NCI-H2107 treated with DMSO at 0.1 percent for 48 hours (cell line): ENCODE measurements around the gene TMPRSS15.
A peak's percentile ranks its signal among the peaks of the same experiment; 100 is the strongest.

Experiments used
- DNase-seq: peaks from one replicate; lab custom pipeline; 2025; ENCODE audit not compliant: unreplicated experiment; lab: John Stamatoyannopoulos, UW

The TMPRSS15 gene

DNA sequence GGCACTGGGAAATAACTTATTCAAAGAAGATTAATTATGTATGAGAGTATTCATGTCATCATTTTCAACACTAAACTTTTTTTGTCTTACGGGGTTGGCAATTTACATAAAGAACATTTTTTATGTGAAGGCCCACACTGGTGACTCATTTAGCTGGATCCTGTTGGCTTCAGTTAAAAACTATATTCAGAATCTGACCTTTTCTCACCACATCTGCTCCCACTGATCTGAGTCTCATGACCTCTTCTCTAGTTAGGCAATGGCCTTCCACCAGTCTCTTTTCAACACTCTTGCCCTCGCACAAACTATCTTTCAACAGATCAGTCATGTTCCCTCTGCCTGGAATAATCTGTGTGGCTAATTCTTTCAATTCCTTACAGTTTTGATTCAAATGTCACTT, 53.4 kb downstream of the TMPRSS15 start:
- no peak for DNase-seq

DNA sequence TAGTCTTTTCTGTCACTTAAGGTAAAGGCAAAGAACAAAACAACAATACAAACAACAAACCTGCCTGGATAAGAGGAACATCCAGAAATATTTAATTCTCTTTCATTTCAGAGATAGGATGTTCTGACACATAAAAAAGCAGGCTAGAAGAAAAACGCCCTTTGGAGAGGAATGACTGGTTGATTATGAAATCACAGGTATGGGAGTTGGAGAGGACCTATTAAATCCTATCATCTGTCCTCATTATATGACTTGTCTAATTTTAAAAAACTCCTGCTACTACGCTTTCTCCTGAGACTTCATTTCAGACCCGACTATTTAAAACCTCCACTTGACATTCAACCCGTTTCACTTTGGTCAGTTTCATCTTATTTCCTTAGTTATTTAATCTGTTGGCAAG, 54.1 kb downstream of the TMPRSS15 start:
- DNase-seq = no peak

DNA sequence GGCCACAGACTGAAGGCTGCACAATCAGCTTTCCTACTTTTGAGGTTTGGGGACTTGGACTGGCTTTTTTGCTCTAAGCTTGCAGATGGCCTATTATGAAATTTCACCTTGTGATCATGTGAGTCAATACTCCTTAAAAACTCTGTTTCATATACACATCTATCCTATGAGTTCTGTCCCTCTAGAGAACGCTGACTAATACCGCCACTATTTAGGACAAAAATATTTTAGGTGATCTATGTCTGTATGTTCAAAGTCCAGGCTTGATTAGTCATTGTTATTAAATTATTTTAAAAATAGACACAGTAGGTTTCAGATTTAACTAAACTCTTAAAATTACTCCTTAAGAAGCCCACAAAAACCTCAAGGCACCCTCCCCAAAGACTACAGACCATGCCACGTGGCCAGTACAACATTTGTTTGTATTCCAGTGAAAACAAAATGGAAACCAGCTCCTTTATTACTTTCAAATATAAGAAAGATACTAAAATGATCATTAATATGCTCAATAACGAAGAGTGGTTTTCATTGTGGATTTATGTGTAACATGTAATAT, 63.1 kb downstream of the TMPRSS15 start:
- no peak for DNase-seq

DNA sequence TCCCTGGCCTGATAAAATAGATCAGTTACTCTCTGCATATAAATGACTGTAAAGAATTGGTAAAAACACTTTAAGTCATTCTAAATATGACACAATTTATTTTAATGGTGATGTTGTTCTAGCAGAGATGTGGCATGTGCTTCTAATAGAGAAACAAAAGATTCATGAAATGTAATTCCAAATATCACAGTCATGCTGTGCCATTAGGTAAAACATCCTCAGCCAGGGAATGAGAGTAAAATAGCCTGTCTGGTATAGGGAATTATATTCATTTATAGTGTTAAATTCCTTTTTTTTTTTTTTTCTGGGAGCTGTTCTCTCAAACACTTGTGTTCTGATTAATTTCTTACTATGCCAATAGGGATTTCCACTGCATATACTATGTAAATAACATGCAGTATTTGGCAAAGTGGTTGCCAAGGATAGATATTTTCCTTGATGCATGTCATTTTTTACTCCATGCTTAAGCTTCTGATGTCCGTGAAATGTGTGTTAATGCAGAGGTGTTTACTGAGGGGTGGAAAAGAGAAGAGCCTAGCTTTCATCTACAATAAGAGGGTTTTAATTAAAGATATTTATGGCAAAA, 67.8 kb downstream of the TMPRSS15 start:
- no peak for DNase-seq

DNA sequence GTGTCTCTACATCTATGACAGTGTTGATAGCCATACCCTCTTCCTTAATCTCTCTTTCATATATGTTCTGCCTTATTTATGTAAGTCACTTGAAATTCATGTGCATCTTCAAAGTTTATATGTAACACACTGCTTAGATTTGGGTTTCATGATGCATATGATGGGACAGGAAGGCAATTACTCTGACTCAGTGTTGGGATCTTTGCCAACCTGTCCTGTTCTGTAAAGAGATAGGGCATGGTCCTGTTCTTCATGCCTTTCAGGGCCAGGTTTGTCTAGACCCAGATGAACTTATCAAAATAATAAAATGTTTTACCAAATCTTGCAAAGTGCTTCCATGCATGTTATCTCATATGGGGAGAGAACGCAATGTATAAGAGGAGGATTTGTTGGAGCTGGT, 69.5 kb downstream of the TMPRSS15 start:
- DNase-seq = no peak

DNA sequence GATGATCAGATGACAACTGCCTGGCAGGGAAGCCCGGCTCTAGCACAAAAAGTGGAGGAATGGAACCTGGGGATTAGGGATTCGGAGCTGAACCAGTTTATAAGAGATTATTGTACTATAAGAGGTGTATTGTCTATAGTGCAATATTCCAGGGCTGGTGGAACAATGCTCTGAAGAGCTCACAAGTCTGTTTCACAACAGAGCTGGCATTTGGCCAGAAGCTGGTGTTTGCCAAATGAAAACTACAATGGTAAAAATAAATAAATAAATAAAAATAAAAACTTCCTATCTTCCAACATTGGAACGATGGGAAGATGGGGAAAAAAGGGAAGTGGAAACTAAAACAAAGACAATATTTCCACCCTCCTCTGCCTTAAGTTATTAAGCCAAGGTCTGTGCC, 85.4 kb downstream of the TMPRSS15 start:
- DNase-seq = no peak

DNA sequence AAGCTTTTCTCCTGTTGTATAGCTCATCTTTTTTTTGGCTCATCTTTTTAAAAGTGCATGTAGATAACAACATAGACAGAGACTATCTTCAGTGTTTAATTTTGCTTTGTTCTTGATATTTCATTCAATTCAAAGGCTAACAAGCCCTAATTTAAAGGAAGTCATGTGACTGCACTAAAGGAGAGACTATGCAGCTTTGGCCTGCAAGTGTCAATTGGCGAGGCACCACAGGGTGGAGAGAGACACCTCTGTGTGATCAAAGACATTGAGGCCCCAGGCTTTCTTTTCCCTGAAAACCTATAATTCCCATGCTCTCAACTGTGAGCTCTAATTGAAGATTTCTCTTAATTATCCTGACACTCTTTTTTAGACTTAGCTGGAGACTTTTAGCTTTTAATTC, 105.4 kb downstream of the TMPRSS15 start:
- no peak for DNase-seq

DNA sequence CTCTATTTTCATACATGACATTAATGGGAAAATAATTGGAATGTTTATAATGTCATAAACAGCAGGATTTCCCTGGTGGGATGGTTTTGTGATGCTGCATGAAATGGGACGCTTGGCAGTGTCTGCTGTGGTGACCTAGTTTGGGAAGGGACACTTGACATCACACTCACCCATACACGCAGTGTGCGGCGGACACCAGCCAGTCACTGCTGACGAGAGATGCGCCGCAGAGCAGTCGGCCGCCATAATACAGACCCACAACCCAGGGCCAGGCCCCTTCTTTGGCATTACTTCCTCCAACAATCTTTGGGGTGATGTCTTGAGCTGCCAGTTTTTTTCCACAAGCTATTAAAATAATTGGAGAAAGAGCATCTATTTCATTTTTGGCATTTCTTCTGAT, 109.5 kb downstream of the TMPRSS15 start:
- DNase-seq = no peak

DNA sequence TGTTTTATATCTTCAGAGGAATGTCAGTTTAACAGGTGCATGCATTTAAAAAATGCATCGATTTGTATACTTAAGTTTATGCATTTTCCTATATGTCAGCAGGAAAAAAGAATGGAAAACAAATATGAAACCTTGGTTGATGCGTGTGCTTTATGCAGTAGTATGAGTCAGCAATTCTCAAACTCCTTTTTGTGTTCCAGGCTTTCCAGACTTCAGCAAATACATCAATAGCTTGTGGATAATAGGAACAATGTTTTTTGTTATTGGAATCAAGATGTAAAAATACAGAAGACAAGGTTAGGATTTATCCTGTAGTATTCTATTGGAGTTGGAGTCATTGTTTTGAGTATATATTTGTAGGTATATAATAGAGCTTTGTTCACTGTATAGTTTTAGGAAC, 113.7 kb downstream of the TMPRSS15 start:
- DNase-seq = no peak

DNA sequence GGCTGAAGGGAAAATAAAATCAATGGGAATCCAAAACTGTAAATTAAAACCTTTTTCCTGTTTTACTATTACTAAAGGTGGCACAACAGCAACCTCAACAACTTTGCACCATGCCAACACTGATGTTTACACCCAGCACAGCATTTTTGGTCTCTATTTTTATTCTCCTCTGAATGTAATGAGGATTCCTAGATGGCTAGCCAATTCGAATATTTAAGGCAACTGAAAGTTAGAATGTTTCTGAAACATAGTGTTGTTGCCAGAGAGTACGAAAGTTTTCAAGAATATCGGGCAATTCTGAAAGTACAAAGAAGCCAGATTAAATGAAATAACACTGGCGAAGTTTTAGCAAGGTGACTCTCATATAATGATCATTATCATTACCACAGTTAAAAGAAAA, 118.2 kb downstream of the TMPRSS15 start:
- no peak for DNase-seq

DNA sequence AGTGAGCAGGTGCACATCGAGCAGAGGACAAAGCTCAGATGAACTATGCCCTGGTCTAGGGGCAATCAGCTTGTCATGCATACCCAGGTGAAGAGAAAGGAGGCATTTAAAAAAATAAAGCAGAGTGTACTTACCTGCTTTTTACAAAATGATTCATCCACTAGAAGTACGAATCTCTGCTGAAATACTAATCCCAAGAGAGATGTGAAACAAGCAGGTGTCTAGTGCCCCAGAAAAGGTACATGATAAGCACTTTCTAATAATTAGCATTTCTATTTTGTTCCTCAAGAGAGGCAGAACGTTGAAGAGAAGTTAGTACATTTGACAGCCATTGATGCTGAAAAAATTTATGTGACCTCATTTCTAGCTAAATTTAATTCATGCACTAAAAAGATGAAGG, 127.8 kb downstream of the TMPRSS15 start:
- peak; percentile 88 for DNase-seq

DNA sequence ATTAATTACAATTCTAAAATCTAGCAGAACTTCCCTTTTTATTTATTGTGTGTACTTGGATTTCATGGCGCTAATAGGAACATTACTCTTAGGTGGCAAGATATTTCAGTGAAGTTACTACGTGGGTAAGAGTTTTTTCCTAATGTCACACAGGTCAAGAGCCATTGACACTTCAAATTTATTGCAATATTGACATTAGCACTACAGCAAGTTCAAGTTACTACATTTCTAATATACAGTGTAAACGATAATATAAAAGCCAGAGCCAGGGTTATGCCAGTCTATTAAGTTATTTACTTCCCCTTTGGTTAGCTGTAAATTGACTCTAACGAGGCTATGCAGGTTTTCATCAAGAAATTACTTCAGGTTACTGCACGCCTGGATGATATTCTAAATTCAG, 129.2 kb downstream of the TMPRSS15 start:
- peak; percentile 13 for DNase-seq

DNA sequence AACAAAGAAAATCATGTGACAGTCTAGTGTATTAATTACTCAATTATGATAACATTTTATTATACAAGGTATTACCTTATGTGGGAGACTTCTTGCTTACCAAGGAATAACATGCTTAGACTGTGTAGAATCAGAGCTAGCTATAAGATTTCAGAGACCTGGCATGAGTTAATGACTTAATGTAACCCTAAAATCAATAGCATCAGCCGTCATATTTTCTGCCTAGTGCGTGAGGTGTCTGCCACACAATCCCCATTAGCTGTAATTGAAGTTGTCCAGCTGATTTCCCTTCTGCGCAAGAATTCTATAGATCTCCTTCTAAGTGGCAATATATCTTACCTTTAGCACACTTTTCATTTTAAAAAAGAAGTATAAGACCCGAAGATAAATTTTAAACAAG, 130.2 kb downstream of the TMPRSS15 start:
- no peak for DNase-seq

DNA sequence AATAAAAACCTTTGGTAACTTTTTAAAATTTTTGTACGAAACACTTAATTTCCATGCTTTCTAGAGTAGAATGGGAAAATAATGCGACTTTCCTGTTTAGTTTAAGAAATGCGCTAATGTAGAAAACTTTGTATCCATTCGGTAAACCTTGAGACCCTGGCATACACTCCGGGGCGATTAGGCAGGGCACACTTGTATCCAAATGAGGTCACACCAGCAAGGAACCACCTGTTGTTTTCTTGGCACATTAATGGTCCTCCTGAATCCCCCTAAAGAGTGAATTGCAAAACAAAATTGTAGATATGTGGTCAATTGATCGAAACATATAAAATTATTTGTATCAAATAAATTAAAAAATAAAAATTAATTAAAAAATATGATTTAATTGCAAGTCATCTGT, 133.7 kb downstream of the TMPRSS15 start:
- DNase-seq = no peak

DNA sequence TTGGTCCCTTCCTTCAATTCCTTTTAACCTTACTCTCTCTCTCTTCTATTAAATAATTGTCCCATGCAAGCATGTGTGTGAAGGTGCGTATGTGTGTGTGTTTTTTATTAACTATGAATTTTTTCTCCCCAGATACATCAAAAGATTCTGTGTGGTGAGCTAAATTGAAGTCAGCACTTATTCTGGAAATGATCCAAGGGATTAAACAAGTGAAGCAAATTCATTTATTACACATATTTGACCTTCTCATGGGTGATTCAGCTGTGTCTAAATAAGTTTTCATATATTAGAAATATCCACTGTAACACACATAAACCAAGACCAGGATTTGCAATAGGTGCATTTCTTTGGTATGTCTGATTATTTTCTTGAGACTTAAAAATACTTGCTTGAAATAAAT, 134.7 kb downstream of the TMPRSS15 start:
- DNase-seq = no peak

DNA sequence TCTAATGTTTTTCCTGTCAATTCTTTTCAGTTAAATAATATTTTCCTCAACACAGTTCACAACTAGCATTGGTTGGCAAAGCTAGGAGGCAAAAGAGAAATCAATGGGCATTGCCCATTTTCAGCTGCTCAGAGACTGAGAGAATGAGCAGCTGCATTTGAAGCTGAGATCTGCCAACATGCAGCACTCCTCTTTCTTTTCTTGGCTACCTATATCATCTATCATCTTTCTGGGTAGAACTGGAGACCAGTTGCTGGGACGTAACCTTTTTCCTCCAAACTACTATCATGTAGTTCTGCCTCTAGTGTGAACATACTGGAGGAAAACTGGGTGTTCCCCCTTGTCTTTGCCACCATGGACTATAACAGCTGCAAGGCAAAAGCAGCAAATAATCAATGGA, 136.1 kb downstream of the TMPRSS15 start:
- DNase-seq = no peak

DNA sequence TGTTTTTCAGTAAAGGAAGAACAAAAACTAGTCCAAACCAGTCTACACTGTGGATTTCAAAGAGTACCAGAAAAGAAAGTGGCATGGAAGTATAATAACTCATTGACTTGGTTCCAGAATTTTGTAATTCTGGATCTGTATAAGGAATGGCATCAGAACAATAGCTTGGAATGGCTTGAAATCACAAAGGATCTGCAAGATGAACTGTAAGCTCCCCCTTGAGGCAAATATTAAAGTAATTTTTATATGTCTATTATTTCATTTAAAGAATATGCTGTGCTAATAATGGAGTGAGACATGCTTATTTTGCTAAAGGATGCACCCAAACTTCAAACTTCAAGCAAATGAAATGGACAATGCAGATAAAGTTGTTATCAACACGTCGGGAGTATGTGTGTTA, 137.6 kb downstream of the TMPRSS15 start:
- DNase-seq = no peak

DNA sequence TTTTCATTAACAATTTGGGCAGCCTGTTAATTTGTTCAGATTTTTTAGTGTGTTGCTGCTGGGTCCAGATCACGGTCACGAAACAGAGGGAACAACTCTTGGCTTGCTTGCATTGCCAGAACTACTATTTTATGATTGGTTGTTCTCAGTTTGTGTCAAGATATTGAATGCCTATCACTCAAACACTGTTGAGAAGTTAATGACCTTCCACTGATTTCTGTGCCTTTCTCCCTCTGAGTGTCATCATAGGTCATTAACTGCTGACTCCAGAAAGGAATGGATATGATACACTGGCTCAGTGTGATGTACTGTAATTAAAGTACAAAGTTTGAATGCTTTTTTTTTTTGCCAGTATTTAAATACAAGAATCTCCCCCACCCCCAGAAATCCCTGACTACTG, 149.8 kb downstream of the TMPRSS15 start:
- no peak for DNase-seq

DNA sequence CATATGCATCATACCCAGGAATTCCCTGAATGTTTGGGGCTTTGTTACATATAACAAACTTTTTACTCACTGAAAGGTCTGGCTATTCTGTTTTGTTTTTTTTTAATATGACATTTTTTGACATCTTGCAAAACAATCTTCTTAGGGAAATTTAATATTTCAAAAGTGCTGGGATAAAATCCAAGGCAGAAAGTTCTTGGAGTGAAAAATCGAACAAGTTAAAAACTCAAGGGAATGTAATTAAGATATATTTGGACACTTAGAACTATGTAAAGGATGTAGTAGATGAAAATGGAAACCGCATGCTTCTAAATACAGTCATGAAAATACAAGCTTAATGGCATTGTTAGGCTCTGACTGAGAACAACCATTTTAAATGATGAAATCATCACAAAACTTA, 150.4 kb downstream of the TMPRSS15 start:
- DNase-seq = no peak

DNA sequence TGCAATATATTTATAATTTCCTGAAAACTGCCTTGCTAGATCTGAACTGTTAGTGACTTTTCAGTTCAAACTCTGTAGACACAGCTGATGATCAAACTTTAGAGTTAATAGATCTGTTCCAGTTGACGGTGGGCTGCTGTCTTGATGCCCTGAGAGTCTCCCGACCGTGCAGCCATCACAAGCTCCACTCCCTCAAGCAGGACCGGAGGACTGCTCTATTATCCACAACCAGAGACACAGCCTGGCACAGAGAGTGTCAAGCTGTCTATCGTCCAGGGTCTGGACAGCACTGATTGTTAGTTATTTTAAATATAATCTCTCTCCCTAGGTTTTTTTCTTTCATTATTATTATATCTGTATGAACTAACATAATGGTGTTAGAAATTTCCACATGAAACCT, 150.9 kb downstream of the TMPRSS15 start:
- DNase-seq = no peak

DNA sequence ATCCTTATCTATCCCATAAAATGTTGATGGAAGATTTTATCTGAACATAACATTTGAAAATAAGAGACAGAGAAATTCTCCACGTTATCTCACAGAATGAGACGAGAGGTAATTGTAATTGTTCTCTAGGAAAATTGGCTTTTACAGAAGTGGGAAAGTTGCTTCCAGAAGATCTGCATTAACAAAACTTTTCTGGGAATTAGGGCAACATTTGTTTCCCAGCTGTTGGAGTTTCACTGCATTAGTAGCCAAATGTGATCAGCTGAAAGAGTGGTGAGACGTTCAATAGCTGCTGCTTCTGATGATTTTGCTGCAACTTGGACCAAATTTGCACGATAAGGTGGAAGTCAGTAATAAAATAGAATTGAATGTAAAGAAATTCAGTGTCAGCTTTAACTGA, 151.3 kb downstream of the TMPRSS15 start:
- DNase-seq = no peak

DNA sequence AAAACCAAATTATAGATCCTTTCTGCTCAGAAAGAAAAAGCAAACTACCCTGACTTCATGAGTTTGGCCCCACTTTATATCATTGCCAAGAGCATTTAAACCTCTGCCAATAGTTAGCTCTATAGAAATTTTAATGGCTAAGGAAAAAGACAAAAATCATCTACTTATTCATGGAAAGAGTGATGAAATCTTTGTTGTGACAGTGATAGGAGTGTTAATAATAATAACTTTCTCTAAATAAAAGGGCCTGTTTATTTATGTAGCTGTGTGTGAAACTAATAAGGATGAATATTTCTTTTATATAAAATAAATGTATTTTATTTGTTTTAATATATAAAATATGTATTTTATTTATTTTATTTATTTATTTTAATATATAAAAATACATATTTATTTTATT, 152.5 kb downstream of the TMPRSS15 start:
- no peak for DNase-seq

DNA sequence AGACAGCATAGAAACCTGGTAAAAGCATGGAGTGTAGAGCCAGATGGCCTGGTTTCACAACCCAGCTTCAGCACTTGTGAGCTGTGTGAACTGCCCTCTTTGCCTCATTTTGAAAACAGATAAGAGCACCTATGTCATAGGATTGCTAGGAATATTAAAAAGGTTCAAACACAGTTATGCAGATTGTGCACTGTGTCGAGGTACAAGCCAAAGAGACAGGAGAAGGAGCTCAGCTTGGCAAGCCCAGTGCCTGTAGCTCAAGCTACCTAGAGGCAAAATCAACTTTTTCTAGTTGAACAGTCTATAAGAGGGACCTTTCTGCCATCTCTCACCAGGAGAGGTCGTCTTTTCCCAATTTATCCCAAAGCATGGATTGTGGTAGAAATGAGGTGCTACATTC, 153.9 kb downstream of the TMPRSS15 start:
- peak; percentile 39 for DNase-seq

DNA sequence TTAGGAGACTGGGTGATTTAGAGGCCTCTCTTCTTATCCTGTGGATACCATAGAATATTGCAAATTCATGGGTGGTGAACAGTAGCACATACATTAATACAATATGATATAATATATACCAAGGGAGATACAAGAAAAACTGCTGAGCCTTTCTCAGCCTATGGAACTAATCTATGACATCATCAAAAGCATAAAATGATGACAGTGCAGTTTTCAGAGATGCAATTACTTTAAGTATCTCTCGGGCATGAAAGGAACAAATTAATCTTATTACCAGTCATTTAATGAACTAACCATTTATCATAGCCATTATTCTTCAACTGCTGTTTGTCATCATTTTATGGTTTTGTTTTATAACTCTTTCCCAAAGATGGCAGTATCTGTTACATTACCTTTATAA, 155.4 kb downstream of the TMPRSS15 start:
- DNase-seq = no peak
